Urothelium cell line (cell line): ENCODE measurements around the gene PDCD1LG2.
A peak's percentile ranks its signal among the peaks of the same experiment; 100 is the strongest.
"Not testable (repeated sequence)": the region's sequence is repeated elsewhere in the genome, so short reads cannot be mapped to it uniquely, and the experiment has no call there.

Experiments
- DNase-seq: peaks from one replicate; pipeline ENCODE4 v3.0.0; 2011; ENCODE audit warnings: low spot score, mixed read lengths
- FAIRE-seq: peaks from 2 replicates; lab custom pipeline; 2011; peaks lifted over from hg19 to GRCh38; lab: Jason Lieb, UNC

Gene PDCD1LG2

DNA sequence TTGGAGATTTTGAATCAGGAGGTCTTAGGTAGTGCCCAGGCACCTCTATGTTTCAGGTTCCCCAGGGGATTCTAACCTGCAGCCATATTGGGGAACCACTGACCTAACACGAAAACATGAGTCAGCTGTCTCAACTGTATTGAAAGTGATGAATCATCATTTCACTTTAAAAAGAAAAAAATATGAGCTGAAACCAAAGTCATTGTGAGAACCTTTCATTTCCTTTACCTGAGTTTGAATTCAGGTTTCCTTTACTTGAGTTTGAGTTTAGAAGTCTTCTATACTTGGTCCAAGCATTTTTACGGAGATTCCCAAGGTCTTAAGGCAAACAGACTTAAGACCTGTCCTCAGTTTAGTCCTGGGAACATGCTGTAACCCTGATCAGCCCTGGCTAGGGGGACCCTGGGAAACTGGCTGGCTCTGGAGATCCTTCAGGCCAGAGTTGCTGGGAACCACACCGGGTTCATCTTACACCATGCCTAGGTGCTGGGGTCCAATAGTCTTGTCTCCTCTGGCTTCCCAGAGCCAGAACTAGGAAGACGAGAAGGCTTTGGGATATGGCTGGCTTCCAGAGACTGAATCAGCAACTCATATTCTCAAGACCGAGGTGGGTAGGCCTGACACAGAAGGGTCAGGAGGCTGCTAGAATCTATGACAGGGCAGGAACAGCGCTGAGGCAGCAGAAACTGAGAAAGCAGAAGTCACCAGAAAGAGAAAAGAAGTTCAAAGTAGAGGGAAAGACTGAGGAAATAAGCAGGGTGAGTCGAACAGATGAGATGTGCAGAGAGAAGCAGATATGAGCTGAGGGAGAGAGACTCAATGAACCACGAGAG, 16.4 kb upstream of the PDCD1LG2 start:
- FAIRE-seq (no peak), DNase-seq (peak; percentile 25)

DNA sequence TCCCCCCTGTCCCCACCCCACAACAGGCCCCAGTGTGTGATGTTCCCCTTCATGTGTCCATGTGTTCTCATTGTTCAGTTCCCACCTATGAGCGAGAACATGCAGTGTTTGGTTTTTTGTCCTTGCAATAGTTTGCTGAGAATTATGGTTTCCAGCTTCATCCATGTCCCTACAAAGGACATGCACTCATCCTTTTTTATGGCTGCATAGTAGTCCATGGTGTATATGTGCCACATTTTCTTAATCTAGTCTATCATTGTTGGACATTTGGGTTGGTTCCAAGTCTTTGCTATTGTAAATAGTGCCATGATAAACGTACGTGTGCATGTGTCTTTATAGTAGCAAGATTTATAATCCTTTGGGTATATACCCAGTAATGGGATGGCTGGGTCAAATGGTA, 15.6 kb upstream of the PDCD1LG2 start:
- DNase-seq, FAIRE-seq: not testable (repeated sequence)

DNA sequence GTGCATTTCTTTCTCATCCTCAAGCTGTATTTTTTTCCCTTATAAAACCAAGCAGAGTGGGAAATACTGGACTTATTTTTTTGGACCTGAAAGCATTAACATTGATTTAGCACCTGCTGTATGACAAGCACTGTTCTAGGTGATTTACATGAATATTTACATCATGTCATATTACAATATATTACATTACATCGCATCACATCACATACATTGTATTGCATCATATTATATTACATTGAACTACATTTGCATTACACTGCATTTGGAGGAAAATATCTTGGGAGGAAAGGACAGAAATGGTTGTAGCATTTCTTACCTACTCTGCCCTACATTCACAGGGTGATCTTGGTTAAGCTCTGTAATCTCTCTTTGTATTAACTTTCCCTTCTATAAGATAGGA, 11.2 kb upstream of the PDCD1LG2 start:
- no peak for DNase-seq
- no peak for FAIRE-seq

DNA sequence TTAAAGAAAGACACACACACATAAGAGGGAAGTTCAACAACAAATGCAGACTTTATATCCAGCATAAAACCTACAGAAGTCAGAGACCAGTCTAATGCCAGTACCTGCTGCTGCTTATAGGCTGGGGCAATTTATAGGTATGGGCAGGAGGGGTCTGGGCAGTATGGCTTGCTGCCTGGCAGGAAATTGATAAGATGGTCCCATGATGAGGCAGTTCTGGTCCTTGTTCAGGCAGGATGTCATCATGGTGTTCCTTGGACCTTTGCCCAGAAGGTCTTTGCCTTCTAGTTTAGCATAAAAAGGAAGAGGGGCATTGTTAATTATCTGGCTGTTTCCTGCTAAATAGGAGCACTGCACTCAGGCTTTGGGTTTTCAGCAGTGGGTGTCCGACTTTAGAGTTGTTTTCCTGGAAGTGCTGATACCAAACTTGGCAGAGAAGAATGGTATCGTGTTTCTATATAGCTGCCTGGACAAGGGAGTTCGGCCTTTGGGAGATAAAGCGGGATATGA, 10.4 kb upstream of the PDCD1LG2 start:
- DNase-seq: peak; percentile 12

DNA sequence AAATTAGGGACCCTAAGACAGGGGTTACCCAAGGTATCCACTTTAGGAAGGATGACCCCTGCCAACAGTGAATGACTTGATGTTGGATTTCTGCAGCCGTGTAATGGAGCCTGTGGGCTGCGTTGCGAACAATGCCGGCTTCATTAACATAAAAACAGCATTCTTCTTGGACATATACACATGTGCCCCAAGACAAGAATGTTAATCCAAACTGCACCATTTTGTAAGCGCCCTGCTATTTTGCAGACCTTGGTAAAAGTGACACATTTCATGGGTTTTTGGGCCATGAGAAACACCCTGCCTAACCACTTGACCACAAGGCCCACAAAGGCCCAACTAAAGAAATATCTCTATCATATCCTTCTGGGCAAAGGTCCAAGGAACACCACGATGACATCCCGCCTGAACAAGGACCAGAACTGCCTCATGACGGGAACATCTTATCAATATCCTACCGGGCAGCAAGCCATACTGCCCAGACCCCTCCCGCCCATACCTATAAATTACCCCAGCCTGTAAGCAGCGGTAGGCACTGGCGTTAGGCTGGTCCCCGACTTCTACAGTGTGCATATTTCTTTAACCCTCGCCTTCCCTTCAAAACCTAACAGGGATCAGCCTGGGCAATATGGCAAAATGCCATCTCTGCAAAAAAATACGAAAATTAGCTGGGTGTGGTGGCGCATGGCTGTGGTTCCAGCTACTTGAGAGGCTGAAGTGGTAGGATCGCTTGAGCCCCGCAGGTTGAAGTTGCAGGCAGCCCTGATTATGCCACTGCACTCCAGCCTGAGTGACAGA, 9.7 kb upstream of the PDCD1LG2 start:
- peak; percentile 66 for FAIRE-seq
- peak; percentile 39 for DNase-seq

More for the DNA sequence above, 10.4 kb upstream of the PDCD1LG2 start:
- FAIRE-seq: no peak

DNA sequence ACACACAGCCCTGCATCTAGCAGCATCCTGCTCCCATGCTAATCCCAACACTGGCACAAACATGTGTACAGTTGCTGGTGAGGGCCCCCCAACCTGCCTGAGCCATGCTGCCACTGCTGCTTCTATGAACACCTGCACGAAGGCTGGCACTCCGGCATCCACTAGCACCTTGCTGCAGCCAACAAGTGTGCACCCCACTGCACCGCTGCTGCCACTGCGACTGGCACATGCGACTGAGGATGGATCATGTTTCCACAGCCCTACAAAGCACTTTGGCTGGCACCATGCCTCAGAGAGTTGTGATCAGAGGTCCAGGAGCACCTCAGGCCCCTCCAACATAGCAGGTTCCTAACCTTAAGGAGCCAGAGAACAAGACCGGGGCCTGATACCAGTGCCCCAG, 7.8 kb upstream of the PDCD1LG2 start:
- DNase-seq: no peak
- no peak for FAIRE-seq

DNA sequence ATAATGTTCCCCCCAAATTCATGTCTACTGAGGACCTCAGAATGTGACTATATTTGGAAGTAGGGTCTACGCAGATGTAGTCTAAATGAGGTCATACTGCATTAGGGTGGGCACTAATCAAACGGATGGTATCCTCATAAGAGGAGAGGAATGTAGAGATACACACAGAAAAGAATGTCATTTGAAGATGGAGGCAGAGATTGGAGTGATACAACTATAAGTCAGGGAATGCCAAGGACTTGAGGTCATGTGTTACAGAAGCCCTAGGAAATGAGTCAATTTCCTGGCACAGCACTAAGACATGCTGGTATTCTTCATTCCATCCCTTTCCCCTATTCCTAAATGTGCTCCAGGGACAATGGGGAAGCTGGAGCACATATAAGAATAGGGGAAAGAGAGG, 758 bp upstream of the PDCD1LG2 start:
- peak; percentile 41 for DNase-seq
- no peak for FAIRE-seq

DNA sequence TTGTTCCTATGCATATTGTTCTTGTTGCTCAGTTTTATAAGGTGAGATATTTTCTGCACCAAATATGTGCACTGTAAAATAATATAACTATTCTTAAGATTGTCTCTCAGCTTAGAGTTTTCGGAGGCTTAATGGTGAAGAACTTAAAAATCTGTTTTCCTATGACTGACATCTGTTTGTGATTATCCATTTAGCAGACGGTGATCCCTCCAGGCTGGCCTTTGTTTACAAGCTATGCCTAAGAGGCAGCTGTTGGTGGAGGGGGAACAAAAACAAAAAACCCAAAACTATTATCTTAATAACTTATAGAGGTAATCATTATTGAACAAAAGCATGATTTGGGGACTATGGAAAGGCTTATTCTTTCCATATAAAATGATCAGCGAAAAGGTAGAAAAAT, 658 bp downstream of the PDCD1LG2 start:
- no peak for DNase-seq
- FAIRE-seq: no peak

DNA sequence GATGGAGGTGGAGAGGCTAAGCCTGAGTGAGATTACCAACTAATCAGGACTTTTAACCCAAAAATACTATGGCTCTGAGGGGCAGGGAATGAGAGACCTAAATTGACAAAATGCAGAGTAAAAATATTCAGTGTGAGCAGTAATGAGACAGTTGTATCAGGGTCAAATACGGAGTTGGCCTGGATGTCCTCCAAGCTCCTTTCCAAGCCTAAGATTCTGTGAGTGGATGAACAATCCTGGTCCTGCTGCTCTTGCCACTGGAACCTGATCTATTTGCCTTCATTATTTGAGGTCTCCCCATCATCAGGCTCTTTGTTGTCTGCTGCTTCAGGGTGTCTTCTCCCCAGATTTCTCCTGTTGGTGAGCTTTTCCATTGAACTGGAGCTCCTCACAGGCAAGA, 1.1 kb downstream of the PDCD1LG2 start:
- FAIRE-seq: no peak

DNA sequence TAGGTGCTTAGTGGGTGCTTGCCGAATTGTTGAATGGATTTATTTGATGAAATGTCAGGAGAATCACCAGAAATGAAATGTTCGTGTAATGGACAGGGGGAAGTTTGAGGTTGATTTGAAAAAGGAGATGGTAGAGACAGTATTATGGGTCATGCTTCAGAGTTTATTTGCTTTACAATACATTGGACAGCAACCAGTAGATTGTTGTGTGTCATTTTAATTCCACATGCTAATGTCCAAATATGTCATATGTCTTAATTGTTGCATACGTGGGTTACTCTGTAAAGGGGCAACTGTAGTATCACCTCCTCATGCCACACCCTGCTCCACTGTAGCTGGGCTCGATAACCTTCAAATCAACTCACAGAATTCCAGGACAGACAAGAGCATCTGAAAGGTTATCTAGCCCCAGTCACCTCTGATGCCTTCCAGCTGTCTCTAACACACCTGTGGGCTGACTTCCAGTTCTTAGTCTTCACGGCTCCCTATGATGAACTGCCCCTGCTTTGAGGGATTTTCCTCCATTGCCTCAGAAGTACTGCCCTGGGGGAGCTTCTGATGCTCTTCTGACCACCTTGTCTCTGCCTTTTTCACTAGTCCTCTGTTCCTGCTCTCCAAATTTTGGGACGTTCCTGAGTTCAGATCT, 1.7 kb downstream of the PDCD1LG2 start:
- DNase-seq (no peak), FAIRE-seq (no peak)

More for the DNA sequence above, 1.1 kb downstream of the PDCD1LG2 start:
- no peak for DNase-seq

DNA sequence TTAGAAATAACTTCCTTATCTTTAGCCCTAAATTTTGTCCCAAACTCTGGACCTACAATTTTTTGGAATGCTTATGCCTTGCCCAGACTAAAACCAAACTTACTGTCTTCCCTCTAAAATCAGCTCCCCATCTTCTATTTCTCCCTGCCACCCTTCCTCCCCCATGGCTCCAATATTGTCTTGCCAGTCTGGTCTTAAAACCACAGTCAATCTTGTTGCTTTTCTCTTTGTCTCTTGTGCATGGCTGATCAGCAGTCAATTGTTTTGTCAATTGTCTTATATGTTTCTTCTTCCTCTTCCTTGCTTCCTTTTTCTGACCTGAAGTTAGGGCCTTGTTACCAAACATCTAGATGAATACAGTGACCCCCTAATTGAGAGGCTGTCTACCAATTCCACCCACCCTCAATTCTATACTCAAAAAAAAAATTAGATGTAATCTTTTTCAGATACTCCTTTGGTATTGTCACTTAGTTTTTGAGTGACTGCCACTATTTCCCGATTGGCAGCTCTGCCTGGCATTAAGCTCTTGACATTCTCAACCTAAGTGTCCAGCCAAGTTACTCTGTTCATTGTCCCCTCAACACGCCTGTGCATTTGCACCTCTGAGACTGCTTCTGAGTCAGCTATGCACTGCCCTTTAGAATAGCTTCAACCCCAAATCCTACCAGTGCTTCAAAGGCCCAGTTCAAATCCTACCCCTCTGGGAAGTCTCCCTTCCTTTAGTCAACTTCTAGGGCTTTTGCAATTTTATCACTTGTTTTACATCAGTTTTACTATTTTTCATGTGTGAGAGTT, 2.5 kb downstream of the PDCD1LG2 start:
- DNase-seq (no peak), FAIRE-seq (no peak)

DNA sequence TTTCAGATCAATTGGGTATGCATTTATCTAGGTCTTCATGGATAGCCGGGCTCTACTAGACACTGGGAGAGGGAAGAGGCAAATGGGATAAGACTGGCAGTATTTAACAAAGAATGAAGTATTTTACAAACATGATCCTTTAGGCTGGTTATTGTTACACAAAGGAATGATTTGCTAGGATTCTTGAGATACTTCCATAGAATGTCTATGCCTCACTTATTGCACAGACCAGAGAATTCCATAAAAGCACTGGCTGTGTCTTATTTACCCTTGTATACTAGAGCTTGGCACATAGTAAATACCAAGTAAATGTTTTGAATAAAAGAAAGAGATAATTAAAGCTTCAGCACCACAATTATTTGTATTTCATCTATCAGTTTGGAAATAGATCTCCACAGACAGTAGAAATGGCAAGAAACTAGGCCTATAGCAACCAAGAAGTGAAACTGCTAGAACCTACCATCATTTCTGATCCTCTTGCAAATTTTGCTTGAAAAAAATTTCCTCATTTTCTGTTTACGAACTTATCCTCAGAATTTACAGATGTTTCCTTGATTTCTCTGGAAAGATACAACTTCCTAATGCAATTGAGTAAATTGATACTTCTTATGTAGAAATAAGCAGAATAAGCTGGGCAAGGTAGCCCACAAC, 3.8 kb downstream of the PDCD1LG2 start:
- FAIRE-seq (no peak), DNase-seq (no peak)

DNA sequence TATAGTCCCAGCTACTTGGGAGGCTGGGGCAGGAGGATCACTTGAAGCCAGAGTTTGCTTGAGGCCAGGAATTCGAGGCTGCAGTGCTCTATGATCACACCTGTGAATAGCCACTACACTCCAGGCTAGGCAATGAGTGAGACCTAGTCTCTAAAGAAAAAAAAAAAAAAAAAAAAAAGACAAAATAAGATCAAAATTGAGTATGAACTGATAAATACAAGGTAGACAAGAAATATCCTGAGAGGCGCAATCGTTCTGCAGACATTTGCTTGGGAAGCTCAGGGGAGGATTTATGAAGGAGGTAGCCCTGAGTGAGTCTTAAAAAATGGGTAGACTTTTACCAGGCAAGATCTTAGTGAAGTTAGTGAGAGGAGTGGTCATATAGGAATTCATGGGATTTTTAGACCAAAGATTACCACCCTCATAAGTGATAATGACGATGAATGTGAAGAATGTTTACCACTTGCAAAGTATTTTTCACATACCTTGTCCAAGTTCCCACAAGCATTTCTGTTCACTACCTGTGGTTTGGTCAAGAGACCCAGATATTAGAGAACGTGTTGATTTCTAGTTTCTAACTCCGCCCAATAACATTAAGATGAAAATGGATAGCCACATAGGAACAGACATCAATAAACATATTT, 4.4 kb downstream of the PDCD1LG2 start:
- DNase-seq (no peak), FAIRE-seq (no peak)

DNA sequence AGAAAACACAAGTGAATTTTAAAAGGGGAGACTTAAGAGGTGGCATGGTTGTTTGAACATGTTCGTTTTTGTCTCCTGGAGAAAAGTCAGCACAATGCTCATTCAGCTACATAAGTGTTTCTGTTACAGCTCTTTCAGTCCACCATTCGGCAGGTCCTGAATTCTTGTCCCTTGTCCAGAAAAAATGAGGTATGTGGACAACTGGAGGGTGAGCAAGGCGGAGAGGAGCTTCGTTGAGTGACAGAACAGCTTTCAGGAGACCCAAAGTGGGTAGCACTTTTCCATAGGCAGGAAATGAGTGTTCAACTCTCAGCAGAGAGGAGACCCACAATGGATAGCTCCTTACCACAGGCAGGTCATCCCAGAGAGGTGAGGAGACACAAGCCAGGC, 4.9 kb downstream of the PDCD1LG2 start:
- FAIRE-seq (no peak), DNase-seq (no peak)

DNA sequence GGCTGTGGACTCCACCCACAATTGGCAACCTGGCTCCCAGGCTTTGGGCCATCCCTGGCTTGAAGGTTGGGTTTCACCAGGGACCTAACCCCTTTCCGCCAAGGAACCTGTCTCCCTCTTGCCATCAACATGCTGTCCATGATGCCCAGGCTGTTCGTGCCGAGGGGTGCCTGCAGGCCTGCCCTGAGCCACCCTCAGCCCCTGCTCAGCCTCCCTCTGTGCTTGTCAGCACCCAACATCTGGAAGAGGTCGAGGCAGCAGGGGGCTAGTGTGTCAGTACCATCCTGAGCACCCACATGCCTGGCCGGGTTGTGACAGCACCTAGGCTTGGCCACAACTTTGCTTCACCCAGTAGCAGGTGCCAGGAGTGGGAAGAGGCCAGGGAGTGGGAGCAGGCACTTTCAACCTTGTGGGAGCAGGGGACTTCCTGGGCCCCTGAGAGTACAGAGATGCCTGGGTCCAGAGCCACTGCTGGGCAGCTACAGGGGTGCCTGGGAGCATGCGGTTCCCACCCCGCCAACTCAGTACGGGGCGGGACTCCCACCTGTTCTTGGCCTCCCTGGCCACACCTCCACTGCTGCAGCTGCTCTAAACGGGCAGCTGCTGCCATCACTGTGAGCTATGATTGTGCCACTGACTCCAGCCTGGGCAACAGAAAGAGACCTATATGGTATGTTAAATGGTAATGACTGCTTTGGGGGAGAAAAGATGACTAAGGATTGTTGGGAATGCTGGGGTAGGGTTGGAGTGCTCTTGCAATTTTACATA, 6.3 kb downstream of the PDCD1LG2 start:
- no peak for FAIRE-seq

DNA sequence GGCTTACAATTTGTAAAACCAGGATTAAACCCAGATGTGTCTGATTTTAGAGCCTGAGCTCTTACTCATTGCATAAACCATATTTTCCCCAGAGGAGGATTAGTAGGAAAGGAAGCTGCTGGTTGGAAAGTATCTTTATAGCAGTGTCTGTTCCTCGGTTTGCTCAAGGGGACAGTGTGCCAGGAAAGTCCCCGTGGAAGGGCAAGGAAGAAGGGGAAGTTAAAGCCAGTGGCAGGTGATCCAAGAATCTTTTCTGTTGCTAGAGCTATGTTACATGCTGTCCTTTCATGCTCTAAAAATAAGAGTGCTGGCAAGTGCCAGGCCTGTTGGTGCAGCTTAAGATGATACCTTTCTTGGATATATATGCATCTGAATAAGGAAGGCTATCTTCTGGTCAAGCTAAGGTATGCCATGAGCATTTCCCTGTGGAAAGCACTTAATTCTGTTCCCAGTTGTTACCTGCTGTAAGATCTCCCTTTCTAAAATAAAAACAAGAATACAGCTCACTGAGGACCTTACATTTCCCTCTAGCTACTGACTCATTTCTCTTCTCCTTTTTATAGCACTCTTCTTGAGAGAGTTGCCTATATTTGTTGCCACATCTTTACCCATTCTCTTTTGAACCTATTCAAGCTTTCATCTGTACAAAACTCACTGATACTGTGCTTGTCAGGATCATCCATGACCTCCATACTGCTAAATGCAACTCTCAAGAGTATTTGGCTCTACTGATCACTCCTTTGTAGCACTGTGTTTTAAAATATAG, 8.0 kb downstream of the PDCD1LG2 start:
- DNase-seq: no peak
- no peak for FAIRE-seq

More for the DNA sequence above, 6.3 kb downstream of the PDCD1LG2 start:
- no peak for DNase-seq

DNA sequence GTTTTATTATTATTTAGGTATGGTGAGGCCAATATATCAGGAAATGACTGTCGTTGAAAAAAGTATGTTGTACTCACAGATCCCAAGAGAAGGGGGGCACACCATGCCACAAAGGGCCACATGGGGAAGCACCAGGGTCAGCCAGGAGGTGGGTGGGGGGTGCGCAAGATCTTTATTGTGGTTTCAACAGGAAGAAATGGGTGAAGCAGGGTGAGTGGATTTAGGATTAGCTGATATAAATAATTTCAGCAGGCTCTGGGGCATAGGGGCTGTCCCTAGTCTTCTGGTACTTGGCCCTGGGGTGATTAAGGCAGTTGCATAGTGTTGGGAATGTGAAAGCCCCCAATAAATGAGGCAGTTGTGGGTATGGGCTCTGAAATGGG, 8.6 kb downstream of the PDCD1LG2 start:
- DNase-seq: no peak
- no peak for FAIRE-seq

DNA sequence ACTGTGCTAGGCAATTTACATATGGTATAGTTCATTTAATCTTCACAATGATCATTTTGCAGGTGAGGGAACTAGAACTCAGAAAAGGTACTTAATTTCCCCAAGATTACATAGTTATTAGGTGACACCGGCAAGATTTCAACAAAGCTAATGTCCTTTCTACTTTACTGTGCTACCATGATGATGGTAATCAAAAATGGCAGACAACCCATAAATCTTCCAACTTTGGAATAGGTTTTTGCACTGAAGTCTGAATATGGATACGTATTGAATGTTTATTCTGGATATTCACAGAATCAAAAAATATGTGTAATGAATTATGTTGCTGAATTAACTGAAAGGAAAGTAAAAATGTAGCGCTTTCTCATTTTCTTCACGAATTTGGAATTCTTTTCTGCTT, 13.8 kb downstream of the PDCD1LG2 start:
- no peak for DNase-seq
- FAIRE-seq: no peak
